RCC 7860 (cell line): ENCODE data around the gene CHRNG.

Experiments
- DNase-seq: peaks from one replicate; pipeline ENCODE4 v3.0.0-alpha.2; 2015; ENCODE audit warnings: low spot score
- FAIRE-seq: peaks from 2 replicates; lab custom pipeline; 2012; peaks lifted over from hg19 to GRCh38; lab: Jason Lieb, UNC

Gene CHRNG

DNA sequence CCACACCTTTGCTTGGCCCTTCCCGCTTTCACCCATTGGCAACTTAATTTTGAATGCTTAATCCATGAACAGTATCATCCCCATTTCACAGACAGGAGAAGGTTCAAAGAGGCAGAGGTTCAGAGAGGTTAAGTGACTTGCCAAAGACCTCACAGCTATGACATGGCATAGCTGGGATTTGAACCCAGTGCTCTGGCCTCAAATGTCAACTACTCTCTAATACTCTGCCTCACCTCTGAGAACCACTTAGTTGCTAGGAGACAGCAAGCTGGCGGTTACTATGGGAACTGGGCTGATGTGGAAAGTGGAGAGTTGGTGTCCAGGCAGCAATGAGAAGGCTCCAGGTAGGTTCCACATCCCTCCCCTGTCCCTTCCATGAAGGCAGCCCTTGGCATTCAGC is 35.1 kb upstream of the CHRNG start:
- FAIRE-seq (no peak), DNase-seq (no peak)

DNA sequence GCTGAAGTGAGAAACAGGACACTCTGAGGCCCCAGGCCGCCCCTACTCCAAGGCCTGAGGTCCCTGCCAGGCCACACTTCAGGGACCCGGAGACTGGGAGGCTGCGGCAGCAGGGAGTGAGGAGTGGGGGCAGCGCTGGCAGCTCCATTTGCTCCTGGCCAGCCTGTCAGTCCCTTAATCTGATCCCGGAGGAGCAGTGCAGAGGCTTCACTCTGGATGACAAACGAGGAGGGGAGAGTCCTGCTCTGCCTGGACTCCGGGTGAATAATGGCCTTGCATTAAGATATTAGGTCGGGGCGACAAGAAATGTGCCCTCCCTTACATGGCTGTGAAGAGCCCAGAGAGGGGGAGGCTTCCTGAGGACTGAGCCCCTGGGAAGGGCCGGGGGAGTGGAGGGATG is 33.6 kb upstream of the CHRNG start:
- DNase-seq (no peak), FAIRE-seq (no peak)

DNA sequence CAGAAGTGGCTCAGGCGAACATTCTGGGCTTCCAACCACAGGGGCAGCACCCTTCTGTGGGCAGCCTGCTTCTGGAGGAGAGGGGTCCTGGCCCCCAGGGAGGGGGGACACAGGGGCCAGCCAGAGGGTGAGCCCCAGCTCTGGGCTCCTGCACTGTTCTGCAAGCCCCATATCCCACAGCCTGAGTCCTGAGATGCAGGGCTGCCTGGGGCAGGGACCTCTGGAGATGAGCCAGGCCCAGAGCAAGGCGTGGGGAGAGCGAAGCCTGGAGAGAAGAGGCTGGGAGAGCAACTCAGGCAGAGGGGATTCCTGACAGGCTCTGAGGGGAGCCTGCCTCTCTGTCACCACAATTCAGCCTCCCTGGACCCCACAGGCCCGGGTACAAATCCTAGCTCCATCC is 32.8 kb upstream of the CHRNG start:
- DNase-seq (no peak), FAIRE-seq (no peak)

DNA sequence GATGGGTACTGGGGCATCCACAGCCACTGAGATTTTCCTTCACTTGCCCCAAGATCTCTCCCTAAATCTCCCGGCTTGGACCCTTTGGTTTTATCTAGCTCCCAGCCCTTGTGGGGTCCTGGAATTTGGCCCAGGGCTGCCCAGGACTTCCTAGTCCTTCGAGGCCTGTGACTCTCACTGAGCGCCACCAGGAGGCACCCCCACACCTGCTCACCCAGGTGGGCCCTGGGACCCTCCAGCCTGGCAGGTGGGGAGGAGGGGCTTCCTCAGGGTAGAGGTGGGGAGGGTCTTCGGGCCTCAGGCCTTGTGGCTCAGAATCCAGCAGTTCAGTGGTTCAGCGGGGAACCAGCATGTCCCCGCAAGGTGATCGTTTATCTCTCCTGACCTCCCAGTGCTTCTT is 31.2 kb upstream of the CHRNG start:
- FAIRE-seq (no peak), DNase-seq (no peak)

DNA sequence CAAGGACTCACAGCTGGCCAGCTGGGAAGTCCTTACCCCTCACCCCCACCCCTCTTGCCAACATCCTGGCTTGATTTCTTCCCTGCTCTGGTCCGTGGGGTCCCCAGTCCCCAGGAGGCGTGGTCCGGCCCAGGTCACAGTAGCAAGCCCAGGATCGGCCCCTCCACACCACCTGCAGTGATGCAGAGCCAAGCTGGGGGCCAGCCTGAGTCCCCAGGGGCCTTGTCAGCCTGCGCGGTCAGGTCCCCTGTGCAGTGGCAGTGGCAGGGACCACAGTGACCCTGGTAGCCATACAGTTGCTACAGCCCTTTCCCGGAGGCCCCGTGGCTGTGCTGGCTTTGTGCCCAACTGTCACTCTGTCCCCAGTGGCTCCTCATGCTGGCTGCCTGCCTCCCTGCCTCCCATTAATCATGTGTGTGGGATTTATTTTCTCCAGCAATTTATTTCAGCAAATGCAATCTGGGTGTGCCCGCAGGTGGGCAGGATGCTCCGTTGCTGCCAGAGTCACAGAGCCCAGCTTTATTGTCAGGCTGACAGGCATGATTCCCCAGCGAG is 28.1 kb upstream of the CHRNG start:
- DNase-seq: no peak
- no peak for FAIRE-seq

DNA sequence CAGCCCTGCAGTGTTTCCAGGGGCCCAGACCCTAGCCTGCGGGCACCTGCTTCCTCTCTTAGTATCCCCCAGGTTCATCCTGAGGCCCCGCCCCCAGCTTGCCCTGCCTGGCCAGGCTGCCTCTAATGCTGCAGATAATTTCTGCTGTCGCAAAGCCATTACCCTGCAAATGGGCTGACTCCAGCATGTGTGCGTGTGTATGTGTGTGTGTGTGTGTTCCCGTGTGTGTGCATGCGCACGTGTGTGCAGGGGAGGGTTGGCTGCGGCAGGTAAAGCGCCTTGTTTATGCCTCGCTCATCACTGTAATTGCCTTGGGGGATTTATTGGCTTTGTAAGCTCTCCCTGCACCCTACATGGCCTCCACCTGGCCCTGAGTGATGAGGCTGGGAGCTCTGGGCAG is 26.9 kb upstream of the CHRNG start:
- no peak for FAIRE-seq

DNA sequence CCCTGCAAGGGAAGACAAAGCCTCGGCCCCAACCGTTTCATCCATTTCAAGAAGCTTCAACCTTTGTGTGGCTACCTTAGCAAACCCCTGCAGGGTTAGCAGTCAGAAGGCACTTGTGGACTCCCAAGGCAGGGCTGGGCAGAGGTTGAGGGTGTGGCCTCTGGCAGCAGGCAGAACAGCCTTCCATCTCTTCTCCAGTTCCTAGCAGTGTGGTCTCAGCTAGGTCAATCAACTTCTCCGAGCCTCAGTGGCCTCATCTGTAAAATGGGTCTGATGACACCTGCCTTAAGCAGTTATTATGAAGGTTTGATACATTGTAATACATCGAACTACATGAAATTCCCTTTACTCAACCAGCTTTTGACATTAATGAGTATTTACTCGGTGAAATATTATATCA is 26.1 kb upstream of the CHRNG start:
- FAIRE-seq (no peak), DNase-seq (no peak)

More for the DNA sequence above, 26.9 kb upstream of the CHRNG start:
- DNase-seq: no peak

DNA sequence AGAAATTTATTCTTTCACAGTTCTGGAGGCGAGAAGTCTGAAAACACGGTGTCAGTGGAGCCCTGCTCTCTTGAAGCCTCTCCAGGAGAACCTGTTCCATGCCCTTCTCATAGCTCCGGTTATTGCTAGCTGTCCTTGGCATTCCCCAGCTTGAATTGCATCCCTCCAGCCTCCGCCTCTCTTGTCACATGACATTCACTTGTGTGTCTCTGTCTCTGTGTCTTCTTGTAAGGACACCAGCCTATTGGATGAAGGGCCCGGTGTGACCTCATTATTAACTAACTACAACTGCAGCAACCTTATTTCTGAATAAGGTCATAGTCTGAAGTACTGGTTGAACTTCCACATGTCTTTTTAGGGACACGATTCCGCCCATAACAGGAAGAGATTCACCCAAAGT is 23.9 kb upstream of the CHRNG start:
- DNase-seq (no peak), FAIRE-seq (no peak)

DNA sequence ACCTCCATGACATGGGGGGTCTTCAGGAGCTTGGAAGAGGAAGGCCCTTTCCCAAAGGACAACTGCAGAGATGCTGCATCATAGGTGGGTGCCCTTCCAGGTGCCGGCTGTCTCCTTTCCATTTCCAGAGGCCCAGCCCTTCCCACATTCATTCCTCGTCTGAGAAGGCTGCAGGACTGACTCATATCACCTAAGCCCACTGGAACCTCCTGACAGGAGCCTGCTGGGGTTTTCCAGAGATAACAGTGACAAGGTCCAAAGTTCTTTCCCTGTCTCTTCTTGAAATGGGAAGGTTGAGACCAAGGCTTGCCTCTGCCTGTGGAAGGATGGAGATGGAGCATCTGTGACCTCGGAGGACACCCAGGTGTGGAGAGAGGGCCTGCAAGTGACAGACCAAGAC is 22.9 kb upstream of the CHRNG start:
- DNase-seq: peak; percentile 11
- no peak for FAIRE-seq

DNA sequence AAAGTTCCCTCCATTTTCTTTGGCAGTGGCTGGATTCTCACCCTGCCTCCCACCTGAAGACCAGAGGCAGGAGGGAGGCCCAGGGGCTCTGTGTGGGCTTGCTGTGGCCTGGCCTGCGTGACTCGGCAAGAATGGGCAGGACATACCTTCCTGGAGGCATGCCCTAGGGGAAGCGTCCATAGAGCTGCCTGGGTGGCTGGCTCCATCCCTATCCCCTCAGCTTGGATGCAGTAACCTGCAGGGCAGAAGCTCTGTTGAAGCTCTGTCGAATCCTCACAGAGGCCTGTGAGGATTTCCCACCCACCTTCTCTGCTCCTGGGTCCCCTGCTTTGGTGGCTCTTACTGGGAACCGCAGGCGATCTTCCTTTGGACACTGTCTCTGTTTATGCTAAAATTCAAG is 20.6 kb upstream of the CHRNG start:
- FAIRE-seq (no peak), DNase-seq (no peak)

DNA sequence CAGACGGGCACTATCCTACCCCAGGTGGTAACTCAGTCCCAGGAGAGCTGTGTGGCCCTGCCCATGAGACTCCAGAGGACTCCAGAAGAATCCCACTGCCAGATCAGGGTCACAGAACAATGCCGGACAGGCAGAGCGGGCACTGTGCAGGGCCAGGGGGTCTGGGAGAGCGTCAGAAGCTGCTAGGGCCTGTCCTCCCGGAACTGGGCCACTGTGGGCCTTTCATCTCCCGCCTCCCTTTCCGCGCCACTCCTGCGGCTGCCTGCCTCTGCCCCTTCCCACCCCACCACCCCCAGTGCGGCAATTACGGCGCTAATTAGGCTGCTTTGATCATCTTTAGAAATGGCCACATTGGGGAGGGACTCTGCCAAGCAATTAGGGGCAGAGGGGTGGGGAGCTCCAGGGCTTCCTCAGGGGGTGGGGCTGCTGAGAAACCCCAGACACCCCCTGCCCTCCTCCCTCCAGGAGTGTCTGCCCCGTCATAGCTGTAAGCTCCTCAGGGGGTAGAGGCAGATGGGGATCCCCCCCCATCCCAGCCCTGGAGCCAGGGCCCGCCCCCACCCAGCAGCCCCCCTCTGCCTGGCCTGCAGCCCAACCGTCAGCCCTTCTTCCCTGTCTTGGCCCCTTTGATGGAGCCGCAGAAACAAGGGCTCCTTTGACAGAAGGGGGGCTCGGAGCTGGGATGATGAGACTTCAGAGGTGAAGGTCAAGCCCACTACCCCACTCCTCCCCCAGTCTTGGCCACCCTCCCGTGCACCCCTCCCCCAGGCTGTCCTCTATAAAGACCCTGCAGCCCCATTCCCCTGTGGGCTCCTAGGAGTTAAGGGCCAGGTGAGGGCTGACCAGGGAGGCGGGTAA is 19.7 kb upstream of the CHRNG start, which contains the start of gene PRSS56:
PRSS56 (plus strand) TSS at position 808 of the 858 bp plus-strand sequence. CDS start 211 bp downstream, outside the sequence.
- no peak for DNase-seq
- no peak for FAIRE-seq

DNA sequence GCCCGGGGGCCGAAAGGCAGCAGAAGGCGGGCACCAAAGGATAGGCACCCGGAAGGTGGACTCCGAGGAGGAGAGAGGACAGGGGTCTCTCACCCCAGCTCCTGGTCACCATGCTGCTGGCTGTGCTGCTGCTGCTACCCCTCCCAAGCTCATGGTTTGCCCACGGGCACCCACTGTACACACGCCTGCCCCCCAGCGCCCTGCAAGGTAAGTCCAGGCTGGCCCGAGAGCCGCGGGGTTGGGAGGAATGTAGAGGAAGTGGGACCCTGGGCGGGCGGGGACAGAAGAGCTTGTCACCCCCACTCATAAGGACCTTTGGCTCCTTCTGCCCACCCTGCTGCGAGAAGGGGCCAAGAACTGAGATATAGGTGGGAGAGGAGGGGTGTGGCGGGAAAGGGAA is 19.0 kb upstream of the CHRNG start:
- FAIRE-seq (no peak), DNase-seq (no peak)

DNA sequence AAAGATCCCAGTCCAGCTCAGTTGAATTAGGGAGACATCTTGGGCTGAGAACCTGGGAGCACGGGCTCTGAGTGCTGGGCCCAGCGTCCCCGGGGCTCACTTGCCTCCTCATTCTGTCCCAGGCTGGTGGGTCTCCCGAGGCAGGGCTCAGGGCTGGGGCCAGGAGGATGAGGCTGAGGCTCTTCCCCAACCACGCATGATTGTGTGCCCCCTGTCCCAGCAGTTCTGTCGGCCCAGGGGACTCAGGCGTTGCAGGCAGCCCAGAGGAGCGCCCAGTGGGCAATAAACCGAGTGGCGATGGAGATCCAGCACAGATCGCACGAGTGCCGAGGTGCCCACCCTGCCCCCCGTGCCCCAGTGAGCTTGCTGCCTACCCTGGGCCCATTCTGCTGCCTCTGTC is 18.4 kb upstream of the CHRNG start:
- no peak for DNase-seq
- no peak for FAIRE-seq

DNA sequence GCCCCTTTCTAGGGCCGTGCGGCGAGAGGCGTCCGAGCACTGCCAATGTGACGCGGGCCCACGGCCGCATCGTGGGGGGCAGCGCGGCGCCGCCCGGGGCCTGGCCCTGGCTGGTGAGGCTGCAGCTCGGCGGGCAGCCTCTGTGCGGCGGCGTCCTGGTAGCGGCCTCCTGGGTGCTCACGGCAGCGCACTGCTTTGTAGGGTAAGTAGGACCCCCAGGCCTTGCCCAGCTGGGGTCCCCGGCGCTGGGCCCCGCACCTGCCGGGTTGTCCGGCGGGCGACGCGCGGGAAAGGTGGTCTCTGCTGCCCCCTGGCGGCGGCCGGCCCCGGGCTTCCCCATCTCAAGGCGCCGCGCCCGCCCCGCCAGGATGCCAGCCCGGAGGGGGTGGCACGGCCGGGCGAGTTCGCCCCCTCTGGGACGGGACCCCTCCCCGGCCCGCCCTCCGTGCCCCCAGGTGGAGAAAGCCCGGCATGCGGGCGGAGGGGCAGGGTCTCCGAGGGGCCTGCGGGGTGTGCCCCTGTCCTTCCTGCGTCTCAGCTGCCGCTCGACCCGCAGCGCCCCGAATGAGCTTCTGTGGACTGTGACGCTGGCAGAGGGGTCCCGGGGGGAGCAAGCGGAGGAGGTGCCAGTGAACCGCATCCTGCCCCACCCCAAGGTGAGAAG is 17.4 kb upstream of the CHRNG start:
- no peak for FAIRE-seq
- DNase-seq: no peak

DNA sequence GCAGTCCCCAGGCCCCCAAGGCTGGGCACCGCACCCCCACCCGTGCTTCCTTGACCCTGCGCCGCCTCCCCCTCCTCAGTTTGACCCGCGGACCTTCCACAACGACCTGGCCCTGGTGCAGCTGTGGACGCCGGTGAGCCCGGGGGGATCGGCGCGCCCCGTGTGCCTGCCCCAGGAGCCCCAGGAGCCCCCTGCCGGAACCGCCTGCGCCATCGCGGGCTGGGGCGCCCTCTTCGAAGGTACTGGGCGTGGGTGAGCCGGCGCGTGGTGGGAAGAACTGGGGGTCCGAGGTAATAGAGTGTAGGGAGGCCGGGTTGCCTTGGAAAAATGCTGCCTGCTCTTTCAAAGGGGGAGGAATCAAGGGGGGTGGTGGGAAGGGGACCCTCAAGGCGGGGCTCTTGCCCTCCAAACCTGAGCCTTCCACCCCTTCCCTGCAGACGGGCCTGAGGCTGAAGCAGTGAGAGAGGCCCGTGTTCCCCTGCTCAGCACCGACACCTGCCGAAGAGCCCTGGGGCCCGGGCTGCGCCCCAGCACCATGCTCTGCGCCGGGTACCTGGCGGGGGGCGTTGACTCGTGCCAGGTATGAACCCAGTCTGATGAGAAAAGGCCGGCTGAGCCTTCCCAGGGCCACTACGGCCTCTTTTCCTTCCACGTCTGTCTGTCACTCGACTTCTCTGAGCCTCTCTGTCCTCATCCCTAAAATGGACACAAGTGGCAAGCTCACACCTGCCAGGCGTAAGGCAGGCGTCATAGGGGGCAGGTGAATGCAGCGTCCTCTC is 16.7 kb upstream of the CHRNG start:
- no peak for DNase-seq
- FAIRE-seq: no peak

DNA sequence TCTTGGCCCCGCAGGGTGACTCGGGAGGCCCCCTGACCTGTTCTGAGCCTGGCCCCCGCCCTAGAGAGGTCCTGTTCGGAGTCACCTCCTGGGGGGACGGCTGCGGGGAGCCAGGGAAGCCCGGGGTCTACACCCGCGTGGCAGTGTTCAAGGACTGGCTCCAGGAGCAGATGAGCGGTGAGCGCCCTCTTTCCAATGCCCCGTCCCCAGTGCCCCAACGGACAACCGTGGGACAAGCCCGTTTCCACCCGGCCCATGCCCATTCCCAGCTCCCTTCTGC is 16.1 kb upstream of the CHRNG start:
- no peak for DNase-seq
- FAIRE-seq: no peak

DNA sequence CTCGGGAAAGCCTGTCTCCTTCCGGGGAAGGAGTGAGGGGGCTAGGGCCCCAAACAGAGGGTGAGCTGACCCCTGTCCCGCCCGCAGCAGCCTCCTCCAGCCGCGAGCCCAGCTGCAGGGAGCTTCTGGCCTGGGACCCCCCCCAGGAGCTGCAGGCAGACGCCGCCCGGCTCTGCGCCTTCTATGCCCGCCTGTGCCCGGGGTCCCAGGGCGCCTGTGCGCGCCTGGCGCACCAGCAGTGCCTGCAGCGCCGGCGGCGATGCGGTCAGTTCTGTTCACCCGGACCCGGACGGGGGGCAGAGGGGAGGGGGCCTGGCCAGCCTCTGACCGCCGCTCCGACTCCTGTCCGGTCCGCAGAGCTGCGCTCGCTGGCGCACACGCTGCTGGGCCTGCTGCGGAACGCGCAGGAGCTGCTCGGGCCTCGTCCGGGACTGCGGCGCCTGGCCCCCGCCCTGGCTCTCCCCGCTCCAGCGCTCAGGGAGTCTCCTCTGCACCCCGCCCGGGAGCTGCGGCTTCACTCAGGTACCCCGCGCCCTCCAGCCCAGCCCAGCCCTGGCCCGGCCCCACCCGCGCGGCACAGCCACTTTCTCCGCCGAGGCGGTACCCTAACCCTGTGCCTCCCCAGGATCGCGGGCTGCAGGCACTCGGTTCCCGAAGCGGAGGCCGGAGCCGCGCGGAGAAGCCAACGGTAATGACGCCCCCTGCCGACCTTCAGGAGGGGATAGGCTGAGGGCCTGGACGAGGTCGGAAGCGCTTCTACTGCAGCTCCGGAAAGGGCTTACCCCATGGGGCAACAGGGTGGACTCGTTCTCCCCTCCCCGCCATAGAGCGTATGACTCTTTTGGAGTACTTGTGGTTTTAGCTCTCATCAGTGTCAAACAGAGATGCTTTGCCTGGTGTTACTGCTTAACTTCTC is 15.6 kb upstream of the CHRNG start:
- DNase-seq (peak; percentile 8), FAIRE-seq (no peak)

DNA sequence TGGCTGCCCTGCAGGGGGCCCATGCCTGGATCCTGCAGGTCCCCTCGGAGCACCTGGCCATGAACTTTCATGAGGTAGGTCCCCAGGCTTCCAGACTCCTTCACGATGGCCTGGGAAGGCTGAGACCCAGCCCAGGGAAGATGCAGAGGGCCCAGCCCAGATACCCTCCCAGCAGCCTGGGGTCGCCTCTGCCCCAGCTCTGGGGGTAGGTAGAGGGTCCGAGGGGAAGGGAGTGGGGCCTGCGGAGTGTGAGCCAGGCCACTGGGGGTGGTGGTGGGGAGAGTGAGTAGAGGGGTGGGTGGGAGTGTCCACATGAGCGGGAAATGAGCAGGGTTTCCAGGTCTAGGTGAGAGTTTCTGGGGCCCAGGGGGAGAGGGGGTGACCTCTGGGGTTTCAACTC is 14.7 kb upstream of the CHRNG start:
- FAIRE-seq: no peak
- no peak for DNase-seq

DNA sequence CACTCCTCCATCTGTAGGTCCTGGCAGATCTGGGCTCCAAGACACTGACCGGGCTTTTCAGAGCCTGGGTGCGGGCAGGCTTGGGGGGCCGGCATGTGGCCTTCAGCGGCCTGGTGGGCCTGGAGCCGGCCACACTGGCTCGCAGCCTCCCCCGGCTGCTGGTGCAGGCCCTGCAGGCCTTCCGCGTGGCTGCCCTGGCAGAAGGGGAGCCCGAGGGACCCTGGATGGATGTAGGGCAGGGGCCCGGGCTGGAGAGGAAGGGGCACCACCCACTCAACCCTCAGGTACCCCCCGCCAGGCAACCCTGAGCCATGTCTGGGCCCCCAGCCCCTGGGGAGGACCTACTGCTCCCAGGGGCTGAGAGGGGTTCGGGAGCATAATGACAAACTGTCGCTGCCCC is 14.3 kb upstream of the CHRNG start:
- FAIRE-seq (no peak), DNase-seq (no peak)

DNA sequence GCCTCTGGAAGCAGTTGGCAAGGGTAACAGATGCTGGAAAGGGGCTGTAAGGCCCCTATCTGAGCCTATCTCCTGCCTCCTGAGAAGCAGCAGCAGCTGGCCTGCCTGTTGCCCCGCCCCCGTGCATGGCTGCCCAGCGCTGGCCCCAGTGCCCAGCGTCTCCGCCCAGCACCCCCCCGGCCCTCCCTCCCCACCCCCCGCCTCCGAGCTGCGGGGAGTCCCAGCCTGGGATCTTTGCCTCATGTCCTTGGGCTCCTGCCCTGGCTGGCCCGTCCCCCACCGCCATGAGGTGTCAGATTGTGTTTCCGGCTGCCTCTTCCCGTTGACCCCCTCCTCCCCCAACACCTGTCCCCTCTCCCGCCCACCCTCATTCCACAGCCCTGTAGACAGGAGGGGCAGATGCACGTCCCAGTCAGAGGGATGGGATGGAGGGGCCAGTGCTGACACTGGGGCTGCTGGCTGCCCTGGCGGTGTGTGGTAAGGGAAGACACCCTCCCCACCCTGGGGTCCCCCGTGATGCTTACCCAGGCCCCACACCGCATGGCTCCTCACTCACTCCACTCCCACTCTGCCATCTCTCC is 13.6 kb upstream of the CHRNG start, which contains the start of gene CHRND:
CHRND (plus strand) TSS at position 370 of the 581 bp plus-strand sequence; CDS start at position 426, 56 bp downstream.
- FAIRE-seq: no peak

More for the DNA sequence above, 13.6 kb upstream of the CHRNG start, which contains the start of gene CHRND:
- DNase-seq: no peak
